CD8-positive, alpha-beta memory T cell (primary cell): ENCODE measurements around the gene BEND6. TPM values are rescaled to one million over a fixed set of nuclear protein-coding genes. Genes with fewer than 3 reads are reported as not detected.

Experiments
- CTCF ChIA-PET: fragments of 350-600 bp; sonication (Branson Sonifier 250); formaldehyde crosslinking; loops from one replicate; lab custom pipeline; 2021; ENCODE audit warnings: antibody characterized with exemption; lab: Charles Lee
- POLR2A ChIA-PET: fragments of 350-600 bp; sonication (Branson Sonifier 250); formaldehyde crosslinking; loops from one replicate; lab custom pipeline; 2021; ENCODE audit warnings: antibody characterized with exemption; lab: Charles Lee
- DNase-seq, 5 donors: peaks; one replicate each; pipeline versions ENCODE4 v3.0.0 to v3.0.0-alpha.2; 2020 to 2022; ENCODE audit warnings: mixed read lengths in 1 of 5
- H3K27ac ChIP-seq: one replicate; pipeline ENCODE4 v1.7.0; 2013; ENCODE audit warnings: low read depth, mild to moderate bottlenecking, low read length, moderate library complexity
- H3K27me3 ChIP-seq: 2 replicates; pipeline ENCODE4 v1.7.0; 2013; ENCODE audit warnings: low read length, mild to moderate bottlenecking; ENCODE audit not compliant: insufficient read depth, poor library complexity, severe bottlenecking
- H3K36me3 ChIP-seq: 2 replicates; pipeline ENCODE4 v1.7.0; 2013; ENCODE audit warnings: mild to moderate bottlenecking, low read length, moderate library complexity; ENCODE audit not compliant: insufficient read depth
- H3K4me1 ChIP-seq: 2 replicates; pipeline ENCODE4 v1.7.0; 2013; ENCODE audit warnings: mild to moderate bottlenecking, low read length, moderate library complexity; ENCODE audit not compliant: insufficient read depth
- H3K4me3 ChIP-seq: 2 replicates; pipeline ENCODE4 v1.7.0; 2013; ENCODE audit warnings: mild to moderate bottlenecking, low read length
- H3K9me3 ChIP-seq: 2 replicates; pipeline ENCODE4 v1.7.0; 2013; ENCODE audit warnings: mild to moderate bottlenecking, low read length
- H3K27ac Mint-ChIP-seq, 8 donors: one replicate each; pipeline ENCODE4 v1.8.0; 2020 to 2021; ENCODE audit warnings: mixed read lengths in 8 of 8, mild to moderate bottlenecking in 6 of 8, inconsistent platforms in 3 of 8, moderate library complexity in 3 of 8
- H3K27me3 Mint-ChIP-seq, 2 donors: one replicate each; pipeline ENCODE4 v1.8.0; 2020 to 2021; ENCODE audit warnings: mixed read lengths in 2 of 2, mild to moderate bottlenecking in 1 of 2, moderate library complexity in 1 of 2
- H3K36me3 Mint-ChIP-seq, 3 donors: one replicate each; pipeline ENCODE4 v1.8.0; 2020 to 2021; ENCODE audit warnings: mixed read lengths in 3 of 3, inconsistent platforms in 1 of 3, mild to moderate bottlenecking in 1 of 3
- H3K4me1 Mint-ChIP-seq, 3 donors: one replicate each; pipeline ENCODE4 v1.8.0; 2020 to 2021; ENCODE audit warnings: mixed read lengths in 3 of 3, inconsistent platforms in 1 of 3, mild to moderate bottlenecking in 1 of 3
- H3K4me3 Mint-ChIP-seq, 7 donors: one replicate each; pipeline ENCODE4 v1.8.0; 2020 to 2021; ENCODE audit warnings: mixed read lengths in 7 of 7, mild to moderate bottlenecking in 6 of 7, moderate library complexity in 4 of 7, inconsistent platforms in 2 of 7
- H3K9me3 Mint-ChIP-seq, 5 donors: one replicate each; pipeline ENCODE4 v1.8.0; 2020 to 2022; ENCODE audit warnings: mixed read lengths in 5 of 5, mild to moderate bottlenecking in 3 of 5, moderate library complexity in 2 of 5, inconsistent platforms in 1 of 5
- polyA plus RNA-seq: library from polyadenylated mRNA; unstranded; fragments of 300-500 nt; fragmentation: Illumina TruSeq; gene quantifications from one replicate; pipeline ENCODE4 v1.2.3, GENCODE V29; 2021
- total RNA-seq, 2 experiments: library from RNA; stranded (reverse); gene quantifications; one replicate each; pipeline ENCODE4 v1.2.3, GENCODE V29; 2021

BEND6 gene
- total and polyA plus RNA-seq, 3 experiments from 2014 or later: 0.60 TPM; not detected in 2

DNA sequence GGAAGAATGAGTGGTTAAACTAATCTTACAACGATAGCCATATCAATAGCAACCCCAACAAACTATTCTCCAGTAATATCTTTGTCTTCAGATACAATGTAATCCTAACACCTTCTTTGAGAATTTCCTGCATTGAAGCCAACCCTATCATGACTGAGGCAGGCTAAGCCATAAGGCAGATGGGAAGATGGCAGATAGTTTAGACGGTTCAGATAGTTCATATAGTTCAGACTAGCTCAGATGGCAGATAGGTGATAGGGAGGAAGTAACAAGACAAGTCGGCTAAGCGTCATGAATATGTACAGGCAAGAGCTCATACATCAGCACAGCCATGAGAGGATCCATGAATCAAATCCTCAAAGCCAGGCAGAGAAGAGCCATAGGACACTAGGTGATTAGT is 39.1 kb upstream of the BEND6 start:
- peaks cover 4 to 27% of the 10 kb centered on the region in 2 donors for H3K27me3 Mint-ChIP-seq
- CTCF ChIA-PET: no interaction called here
- no peaks in the 10 kb centered on the region for H3K27me3 ChIP-seq

DNA sequence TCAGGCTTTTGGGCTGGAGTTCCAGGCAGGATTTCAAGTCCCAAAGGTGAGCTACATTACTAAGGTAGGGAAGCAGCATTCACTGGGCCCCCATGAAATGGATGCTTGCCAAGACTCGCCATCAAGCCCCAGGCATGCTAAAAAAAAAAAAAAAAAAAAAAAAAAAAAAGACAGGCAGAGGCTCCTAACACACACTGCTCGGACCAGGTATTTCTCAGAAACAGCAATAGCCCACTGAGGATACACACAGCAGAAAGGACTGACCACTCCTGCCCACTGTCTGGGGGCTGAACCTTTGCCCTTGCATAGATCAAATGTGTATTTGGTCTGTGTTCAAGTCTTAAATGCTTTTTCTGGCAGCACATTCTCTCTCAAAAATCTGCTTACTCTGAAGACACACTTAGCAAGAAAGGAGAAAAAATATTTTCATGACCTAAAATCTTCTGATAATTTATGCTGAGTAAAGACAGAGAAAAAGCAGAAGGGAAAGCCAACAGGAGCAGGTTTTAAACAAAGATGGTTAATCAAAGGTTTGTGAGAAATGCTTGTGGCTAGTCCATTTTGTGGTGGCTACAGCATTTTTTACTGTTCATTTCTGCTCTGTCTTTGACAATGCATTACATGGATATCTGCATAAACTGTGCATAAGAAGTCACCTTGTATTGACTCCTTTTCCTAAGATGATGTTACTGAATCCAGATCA is 37.9 kb upstream of the BEND6 start:
- DNase-seq: no peak
- Histone ChIP-seq H3K4me3 (no peak overlapping the region), H3K36me3 (no peaks in the 10 kb centered on the region), H3K9me3 (no peaks in the 10 kb centered on the region), H3K27me3 (no peaks in the 10 kb centered on the region), H3K4me1 (no peaks in the 10 kb centered on the region), H3K27ac (no peak overlapping the region)
- Mint-ChIP-seq H3K4me3 (no peak overlapping the region), H3K36me3 (no peaks in the 10 kb centered on the region), H3K4me1 (no peaks in the 10 kb centered on the region), H3K9me3 (no peaks in the 10 kb centered on the region), H3K27ac (peak overlapping the region in 1 of 8 donors; percentile 77), H3K27me3 (peaks cover 5 to 32% of the 10 kb centered on the region in 2 donors)
- POLR2A ChIA-PET: no interaction called here
- CTCF ChIA-PET: interaction anchor here (1.2 kb wide), 2 partner anchors 9 to 400 kb away, joined by 3 to 5 read pairs; partner anchors contain the start of gene PRIM2

More for the DNA sequence above, 39.1 kb upstream of the BEND6 start:
- H3K9me3 Mint-ChIP-seq: no peaks in the 10 kb centered on the region
- H3K36me3 Mint-ChIP-seq: no peaks in the 10 kb centered on the region
- no peak overlapping the region for H3K4me3 Mint-ChIP-seq
- H3K4me3 ChIP-seq: no peak overlapping the region
- no peaks in the 10 kb centered on the region for H3K9me3 ChIP-seq
- no peaks in the 10 kb centered on the region for H3K4me1 ChIP-seq
- DNase-seq: no peak
- H3K36me3 ChIP-seq: no peaks in the 10 kb centered on the region
- no peaks in the 10 kb centered on the region for H3K4me1 Mint-ChIP-seq
- H3K27ac Mint-ChIP-seq: no peak overlapping the region
- POLR2A ChIA-PET: no interaction called here
- H3K27ac ChIP-seq: no peak overlapping the region

DNA sequence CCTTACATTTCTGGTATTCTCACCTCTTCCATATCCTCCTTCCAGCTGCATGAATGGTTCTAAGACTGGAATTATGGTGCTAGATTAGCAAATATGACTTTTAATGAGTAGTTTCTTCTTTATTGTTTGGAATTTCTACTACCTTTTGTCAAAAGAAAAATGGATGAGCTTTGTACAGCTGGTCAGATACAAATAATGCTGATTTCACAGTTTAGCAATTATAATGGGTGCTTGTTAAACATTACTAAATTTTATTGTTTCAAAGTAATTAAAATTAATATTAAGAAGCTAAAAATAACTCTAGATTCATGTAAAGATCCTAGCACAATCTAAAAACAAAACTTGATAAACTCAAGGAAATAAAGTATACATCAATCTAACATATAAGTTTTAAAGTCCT is 32.3 kb upstream of the BEND6 start:
- Histone ChIP-seq H3K27me3 (peaks cover 4% of the 10 kb centered on the region), H3K4me1 (no peaks in the 10 kb centered on the region), H3K4me3 (no peak overlapping the region), H3K36me3 (no peaks in the 10 kb centered on the region), H3K9me3 (no peaks in the 10 kb centered on the region), H3K27ac (no peak overlapping the region)
- Mint-ChIP-seq H3K27me3 (peaks cover 4 to 59% of the 10 kb centered on the region in 2 donors), H3K36me3 (no peaks in the 10 kb centered on the region), H3K27ac (no peak overlapping the region), H3K4me3 (no peak overlapping the region), H3K4me1 (no peaks in the 10 kb centered on the region), H3K9me3 (peaks cover 0 to 3% (median 0%) of the 10 kb centered on the region in 5 donors)
- DNase-seq: no peak
- POLR2A ChIA-PET: no interaction called here
- CTCF ChIA-PET: interaction anchor here (1.5 kb wide), 1 partner anchor 15 kb away, joined by 3 read pairs; no protein-coding TSS in a partner anchor

DNA sequence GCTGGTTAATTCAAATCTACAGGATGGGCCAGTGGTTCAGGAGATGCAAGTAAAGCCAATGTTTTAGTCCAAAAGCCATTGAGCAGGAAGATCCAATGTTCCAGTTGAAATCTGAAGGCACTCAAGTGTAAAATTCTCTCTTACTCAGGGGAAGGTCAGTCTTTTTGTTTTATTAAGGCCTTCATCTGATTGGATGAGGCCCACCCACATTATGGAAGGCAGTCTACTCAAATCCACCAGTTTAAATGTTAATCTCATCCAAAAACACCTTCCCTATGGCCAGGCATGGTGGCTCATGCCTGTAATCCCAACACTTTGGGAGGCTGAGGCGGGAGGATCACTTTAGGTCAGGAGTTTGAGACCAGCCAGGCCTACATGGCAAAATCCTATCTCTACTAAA is 31.3 kb upstream of the BEND6 start:
- H3K27ac Mint-ChIP-seq: no peak overlapping the region
- no peak overlapping the region for H3K27ac ChIP-seq
- POLR2A ChIA-PET: no interaction called here
- H3K27me3 ChIP-seq: peaks cover 4% of the 10 kb centered on the region
- CTCF ChIA-PET: interaction anchor here (1.5 kb wide), 1 partner anchor 14 kb away, joined by 3 read pairs; no protein-coding TSS in a partner anchor
- no peak for DNase-seq
- peaks cover 8 to 64% of the 10 kb centered on the region in 2 donors for H3K27me3 Mint-ChIP-seq
- H3K9me3 Mint-ChIP-seq: peaks cover 0 to 3% (median 0%) of the 10 kb centered on the region in 5 donors
- no peak overlapping the region for H3K4me3 Mint-ChIP-seq
- H3K4me1 ChIP-seq: no peaks in the 10 kb centered on the region
- H3K36me3 Mint-ChIP-seq: no peaks in the 10 kb centered on the region
- no peaks in the 10 kb centered on the region for H3K9me3 ChIP-seq
- no peak overlapping the region for H3K4me3 ChIP-seq
- no peaks in the 10 kb centered on the region for H3K36me3 ChIP-seq
- H3K4me1 Mint-ChIP-seq: no peaks in the 10 kb centered on the region

DNA sequence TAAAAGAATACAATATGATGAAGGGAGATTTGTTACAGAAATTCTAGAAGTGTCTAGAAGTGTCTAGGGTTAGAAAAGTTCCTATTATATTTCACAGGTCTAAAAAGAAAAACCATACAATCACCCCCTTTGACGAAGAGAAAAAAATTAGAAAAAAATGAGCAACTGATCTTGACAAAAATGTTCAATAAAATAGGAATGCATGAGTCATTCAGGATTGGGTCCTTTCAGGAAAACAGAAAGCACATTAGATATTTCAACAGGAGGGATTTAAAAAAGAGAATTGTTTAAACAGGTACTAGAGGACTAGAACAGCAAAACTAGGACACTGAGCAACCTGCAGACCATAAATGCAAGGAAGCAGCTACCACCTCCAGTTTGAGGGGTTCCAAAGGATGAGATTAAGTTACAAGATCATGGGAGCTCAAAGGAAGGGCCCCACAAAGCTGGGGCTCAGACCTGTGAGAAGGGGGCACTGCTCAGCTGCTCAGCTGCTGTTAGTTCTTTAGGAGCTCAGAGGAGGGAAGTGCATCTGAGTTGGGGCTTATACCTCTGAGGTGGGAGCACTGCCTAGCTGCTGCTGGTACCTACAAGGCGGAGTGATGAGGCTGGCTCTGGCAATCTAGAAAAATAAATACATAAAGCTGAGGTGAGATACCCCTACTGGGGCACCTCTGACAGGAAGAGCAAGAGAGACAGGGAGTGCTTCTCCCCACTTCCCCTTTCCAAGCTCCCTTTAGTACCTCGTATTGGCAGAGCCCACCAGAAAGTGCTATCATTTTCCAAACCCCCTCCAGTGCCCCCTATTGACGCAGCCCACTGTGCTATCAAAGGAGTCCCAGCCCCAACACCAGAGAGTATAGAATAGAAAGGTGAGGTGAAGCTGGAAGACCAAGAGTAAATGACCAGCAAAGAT is 27.1 kb upstream of the BEND6 start:
- H3K4me1 ChIP-seq: no peaks in the 10 kb centered on the region
- Mint-ChIP-seq H3K4me1 (no peaks in the 10 kb centered on the region), H3K27ac (no peak overlapping the region), H3K36me3 (no peaks in the 10 kb centered on the region), H3K4me3 (no peak overlapping the region), H3K9me3 (peaks cover 0 to 3% (median 0%) of the 10 kb centered on the region in 5 donors), H3K27me3 (peaks cover 8 to 64% of the 10 kb centered on the region in 2 donors)
- no peaks in the 10 kb centered on the region for H3K27me3 ChIP-seq
- no peak overlapping the region for H3K27ac ChIP-seq
- POLR2A ChIA-PET: no interaction called here
- DNase-seq: no peak
- no peaks in the 10 kb centered on the region for H3K9me3 ChIP-seq
- CTCF ChIA-PET: no interaction called here
- no peaks in the 10 kb centered on the region for H3K36me3 ChIP-seq
- H3K4me3 ChIP-seq: no peak overlapping the region

DNA sequence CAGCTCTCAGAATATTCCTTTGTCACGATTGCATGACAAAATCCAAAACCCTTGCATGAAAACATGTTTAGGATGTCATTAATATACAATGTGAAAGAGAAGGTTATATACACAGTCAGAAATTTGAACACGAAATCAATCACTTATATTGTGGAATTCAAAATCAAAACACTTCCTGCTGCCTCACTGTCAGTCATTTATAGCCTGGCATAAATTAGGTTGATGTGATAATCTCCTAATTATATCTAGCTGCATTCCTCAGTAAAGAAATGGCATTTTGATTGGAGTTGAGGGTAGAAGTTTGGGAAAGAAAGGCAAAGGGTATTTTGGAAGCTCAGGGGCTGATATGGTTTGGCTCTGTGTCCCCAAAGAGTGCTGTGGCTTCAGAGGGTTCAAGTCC is 24.1 kb upstream of the BEND6 start:
- Mint-ChIP-seq H3K27me3 (peaks cover 6 to 47% of the 10 kb centered on the region in 2 donors), H3K4me3 (no peak overlapping the region), H3K9me3 (no peaks in the 10 kb centered on the region), H3K36me3 (no peaks in the 10 kb centered on the region), H3K4me1 (no peaks in the 10 kb centered on the region), H3K27ac (no peak overlapping the region)
- DNase-seq: no peak
- ChIA-PET CTCF (no interaction called here), POLR2A (no interaction called here)
- Histone ChIP-seq H3K4me1 (no peaks in the 10 kb centered on the region), H3K27ac (no peak overlapping the region), H3K4me3 (no peak overlapping the region), H3K36me3 (no peaks in the 10 kb centered on the region), H3K27me3 (no peaks in the 10 kb centered on the region), H3K9me3 (no peaks in the 10 kb centered on the region)

DNA sequence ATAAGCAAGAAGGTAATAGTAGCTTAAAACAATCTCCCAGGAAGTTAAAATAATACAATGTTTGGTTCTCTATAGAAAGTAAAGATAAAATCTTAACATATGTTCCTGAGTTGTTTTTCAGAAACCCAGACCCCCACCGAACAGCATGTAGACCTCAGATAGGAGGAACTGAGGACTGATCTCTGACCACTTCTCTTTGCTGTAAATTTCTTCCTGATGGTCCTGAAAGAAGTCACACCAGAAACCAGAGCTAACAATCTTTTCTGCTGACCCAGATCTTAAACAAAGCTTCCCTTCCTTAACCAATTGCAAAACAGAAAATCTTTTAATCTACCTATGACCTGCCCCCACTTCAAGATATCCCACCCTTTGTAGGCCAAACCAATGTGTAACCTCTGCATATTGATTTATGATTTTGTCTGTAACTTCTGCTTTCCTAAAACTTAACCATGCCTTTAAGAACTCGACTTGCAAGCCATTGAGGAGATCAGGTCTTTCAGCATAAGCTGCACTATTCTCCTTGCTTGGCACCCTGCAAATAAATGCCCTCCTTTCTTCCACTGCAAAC is 21.9 kb upstream of the BEND6 start:
- Mint-ChIP-seq H3K4me3 (no peak overlapping the region), H3K9me3 (no peaks in the 10 kb centered on the region), H3K36me3 (no peaks in the 10 kb centered on the region), H3K27me3 (peaks cover 6 to 33% of the 10 kb centered on the region in 2 donors), H3K4me1 (no peaks in the 10 kb centered on the region), H3K27ac (no peak overlapping the region)
- POLR2A ChIA-PET: no interaction called here
- H3K27me3 ChIP-seq: no peaks in the 10 kb centered on the region
- no peaks in the 10 kb centered on the region for H3K9me3 ChIP-seq
- no peak overlapping the region for H3K4me3 ChIP-seq
- H3K36me3 ChIP-seq: no peaks in the 10 kb centered on the region
- CTCF ChIA-PET: no interaction called here
- DNase-seq: no peak
- H3K27ac ChIP-seq: no peak overlapping the region
- no peaks in the 10 kb centered on the region for H3K4me1 ChIP-seq

DNA sequence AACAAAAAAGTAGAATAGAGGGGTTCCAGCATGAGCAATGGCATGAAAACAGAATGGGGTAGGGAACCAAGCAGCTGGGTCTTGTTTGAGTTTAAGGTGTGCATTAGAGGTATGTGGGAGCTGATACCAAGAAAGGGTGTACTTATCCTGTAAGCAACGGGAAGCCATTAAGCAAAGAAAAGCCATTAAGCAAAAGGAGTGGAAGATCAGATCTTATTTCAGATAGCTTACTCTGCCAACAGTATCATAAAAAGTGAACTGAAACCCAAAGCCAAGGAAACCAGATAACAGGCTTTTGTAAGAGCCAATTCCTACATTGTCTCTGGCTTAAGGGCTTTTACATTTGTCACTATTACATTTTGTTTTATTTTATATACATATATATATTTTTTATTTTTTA is 21.3 kb upstream of the BEND6 start:
- H3K27me3 ChIP-seq: no peaks in the 10 kb centered on the region
- no peaks in the 10 kb centered on the region for H3K36me3 Mint-ChIP-seq
- CTCF ChIA-PET: no interaction called here

More for the DNA sequence above, 21.3 kb upstream of the BEND6 start:
- no peaks in the 10 kb centered on the region for H3K4me1 Mint-ChIP-seq
- H3K27ac Mint-ChIP-seq: no peak overlapping the region
- POLR2A ChIA-PET: no interaction called here
- no peak overlapping the region for H3K4me3 ChIP-seq
- no peaks in the 10 kb centered on the region for H3K9me3 ChIP-seq
- H3K4me1 ChIP-seq: no peaks in the 10 kb centered on the region
- no peak overlapping the region for H3K4me3 Mint-ChIP-seq
- H3K27ac ChIP-seq: no peak overlapping the region
- H3K36me3 ChIP-seq: no peaks in the 10 kb centered on the region
- peaks cover 3 to 31% of the 10 kb centered on the region in 2 donors for H3K27me3 Mint-ChIP-seq
- no peak for DNase-seq
- H3K9me3 Mint-ChIP-seq: no peaks in the 10 kb centered on the region
